Neural cell (in vitro differentiated cells): ENCODE measurements around the gene ZNF783.

Source experiments
- CTCF ChIP-seq: fragments of 450-650 bp; IDR thresholded peaks from 2 replicates; pipeline ENCODE4 v1.5.1; 2014; ENCODE audit warnings: antibody characterized with exemption, mild to moderate bottlenecking, moderate library complexity; ENCODE audit not compliant: poor library complexity, severe bottlenecking
- EP300 ChIP-seq: fragments of 450-650 bp; conservative IDR thresholded peaks from 2 replicates; pipeline ENCODE4 v1.6.1; 2014; ENCODE audit warnings: antibody characterized with exemption, mild to moderate bottlenecking, moderate library complexity; ENCODE audit not compliant: poor library complexity, severe bottlenecking
- POLR2AphosphoS5 ChIP-seq: IDR thresholded peaks from 2 replicates; pipeline ENCODE4 v1.6.1; 2012
- RAD21 ChIP-seq: fragments of 450-650 bp; conservative IDR thresholded peaks from 2 replicates; pipeline ENCODE4 v1.6.1; 2014; ENCODE audit warnings: antibody characterized with exemption, mild to moderate bottlenecking, moderate library complexity
- REST ChIP-seq: IDR thresholded peaks from 2 replicates; pipeline ENCODE4 v1.6.1; 2012; ENCODE audit warnings: borderline replicate concordance

- no peak for TF ChIP-seq CTCF
- no peak for TF ChIP-seq POLR2AphosphoS5
- TF ChIP-seq RAD21: no peak
- TF ChIP-seq REST: no peak
- TF ChIP-seq EP300: no peak
Observed at GRCh38 chr7:149293946-149294633, 32.1 kb downstream of the ZNF783 start.
